Upper lobe of right lung (tissue), 1 donor: Measurements from ENCODE around the gene TTLL11. TPM values are rescaled to one million over a fixed set of nuclear protein-coding genes. Genes with fewer than 3 reads are reported as not detected.

Experiments
- ATAC-seq: fragments of 200-7000 bp; cut with Tn5 transposase; one replicate; pipeline ENCODE4 v1.9.1; 2020; ENCODE audit warnings: mild to moderate bottlenecking, moderate library complexity
- DNase-seq: peaks from one replicate; pipeline ENCODE4 v3.0.0-alpha.2; 2020
- H3K27ac ChIP-seq: fragments of 200-600 bp; one replicate; pipeline ENCODE4 v1.8.0; 2022
- H3K27me3 ChIP-seq: fragments of 200-600 bp; one replicate; pipeline ENCODE4 v1.8.0; 2022; ENCODE audit warnings: mild to moderate bottlenecking
- H3K36me3 ChIP-seq: fragments of 200-600 bp; one replicate; pipeline ENCODE4 v1.8.0; 2022
- H3K4me1 ChIP-seq: fragments of 200-600 bp; one replicate; pipeline ENCODE4 v1.8.0; 2022
- H3K4me3 ChIP-seq: fragments of 200-600 bp; one replicate; pipeline ENCODE4 v1.8.0; 2022; ENCODE audit warnings: mild to moderate bottlenecking
- H3K9me3 ChIP-seq: fragments of 200-600 bp; one replicate; pipeline ENCODE4 v1.8.0; 2022
- CTCF ChIP-seq: fragments of 200-600 bp; IDR thresholded peaks from one replicate; pipeline ENCODE4 v1.8.0; 2022; ENCODE audit warnings: antibody characterized with exemption
- intact Hi-C: fragments of 100-400 bp; cut with DNase I; formaldehyde crosslinking; loops from one replicate; pipeline ENCODE4 v1.11.0; 2022
- total RNA-seq: library from RNA; stranded (reverse); fragmentation: NEBNext Ultra II Directional; extraction: Animal tissue kit (Norgen Biotek cat#: 25700); gene quantifications from one replicate; pipeline ENCODE4 v1.2.1, GENCODE V29; 2021
- donor health status: DM: no; HTN: yes; CAD: no; lungs with severe emphysema.

The TTLL11 gene
- total RNA-seq, 1 donor from 2014 or later: 10.7 TPM

GRCh38 chr9:121849554-121849953, 243.6 kb downstream of the TTLL11 start:
- Histone ChIP-seq H3K4me3 (no peak overlapping the region), H3K27me3 (no peaks in the 10 kb centered on the region), H3K27ac (no peak overlapping the region), H3K9me3 (no peaks in the 10 kb centered on the region), H3K4me1 (peaks cover 9% of the 10 kb centered on the region), H3K36me3 (no peaks in the 10 kb centered on the region)
- ATAC-seq (no peak), DNase-seq (no peak)
- no peak for TF ChIP-seq CTCF
- intact Hi-C loops: no loop called here

- no peak for TF ChIP-seq CTCF
- H3K4me3 ChIP-seq: no peak overlapping the region
- no peaks in the 10 kb centered on the region for H3K9me3 ChIP-seq
- no peak for ATAC-seq
- no peak for DNase-seq
- no peaks in the 10 kb centered on the region for H3K4me1 ChIP-seq
- no peaks in the 10 kb centered on the region for H3K27me3 ChIP-seq
- no peak overlapping the region for H3K27ac ChIP-seq
- H3K36me3 ChIP-seq: no peaks in the 10 kb centered on the region
- intact Hi-C loops: no loop called here
Measured at GRCh38 chr9:121844562-121844961, 248.5 kb downstream of the TTLL11 start.

GRCh38 chr9:121844098-121844497, 249.0 kb downstream of the TTLL11 start:
- Histone ChIP-seq H3K36me3 (no peaks in the 10 kb centered on the region), H3K4me3 (no peak overlapping the region), H3K4me1 (no peaks in the 10 kb centered on the region), H3K27ac (no peak overlapping the region), H3K27me3 (no peaks in the 10 kb centered on the region), H3K9me3 (no peaks in the 10 kb centered on the region)
- ATAC-seq: no peak
- TF ChIP-seq CTCF: no peak
- no peak for DNase-seq
- intact Hi-C loops: no loop called here

- Histone ChIP-seq H3K9me3 (no peaks in the 10 kb centered on the region), H3K27me3 (no peaks in the 10 kb centered on the region), H3K36me3 (no peaks in the 10 kb centered on the region), H3K4me3 (no peak overlapping the region), H3K4me1 (no peaks in the 10 kb centered on the region), H3K27ac (no peak overlapping the region)
- no peak for ATAC-seq
- no peak for TF ChIP-seq CTCF
- DNase-seq: no peak
- intact Hi-C loops: no loop called here
Measured at GRCh38 chr9:121842612-121842978, 250.5 kb downstream of the TTLL11 start.

GRCh38 chr9:121841771-121842611, 251.1 kb downstream of the TTLL11 start:
- Histone ChIP-seq H3K27me3 (no peaks in the 10 kb centered on the region), H3K4me1 (no peaks in the 10 kb centered on the region), H3K36me3 (no peaks in the 10 kb centered on the region), H3K4me3 (no peak overlapping the region), H3K9me3 (no peaks in the 10 kb centered on the region), H3K27ac (no peak overlapping the region)
- intact Hi-C loops: no loop called here
- ATAC-seq (no peak), DNase-seq (no peak)
- TF ChIP-seq CTCF: no peak
